Measurements from ENCODE around the gene RHOBTB3. TPM values are rescaled to one million over a fixed set of nuclear protein-coding genes. Genes with fewer than 3 reads are reported as not detected.
"Not testable (repeated sequence)": the region's sequence is repeated elsewhere in the genome, so short reads cannot be mapped to it uniquely, and the experiment has no call there.

Gene RHOBTB3
- polyA plus RNA-seq, 2 of the 4 experiments (the other 2 are of a cell fraction), result 9.1 to 28.6 TPM

- FAIRE-seq, result no peak
- WGBS (ENCODE audit: missing lambda C conversion rate), result 87% methylated on average over 1 of the region's 1 CpG
- POLR2A ChIA-PET, result no interaction called here
Observed at GRCh38 chr5:95699337-95699736, 31.8 kb upstream of the RHOBTB3 start.

DNA sequence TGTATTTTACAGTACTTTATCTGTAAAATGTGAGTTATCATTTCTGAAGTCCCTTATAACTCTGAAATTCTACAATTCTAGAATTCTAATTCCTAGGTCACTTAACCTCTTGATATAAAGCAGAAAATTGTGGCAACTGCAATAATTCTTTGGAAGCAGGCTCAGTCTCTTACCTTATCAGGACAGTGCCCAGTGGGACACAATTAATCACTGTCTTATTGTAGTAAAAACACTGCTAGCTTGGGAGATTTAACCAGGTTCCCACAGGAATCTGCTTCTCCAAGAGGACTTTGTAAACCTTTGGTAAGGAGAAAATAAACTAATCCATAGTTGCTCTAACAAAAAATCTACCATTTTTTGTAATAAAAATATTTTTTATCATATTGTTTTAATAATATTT is 30.1 kb upstream of the RHOBTB3 start:
- no peak for ATAC-seq
- H3K27ac ChIP-seq, result no peak overlapping the region
- TF ChIP-seq ZFP36 (IDR thresholded peaks at IDR 0.05; ENCODE audit: borderline replicate concordance, partially characterized antibody) (no peak), EHMT2 (IDR thresholded peaks at IDR 0.05; ENCODE audit: low read depth) (no peak), CHD4 (IDR thresholded peaks at IDR 0.05; ENCODE audit: borderline replicate concordance) (no peak), USF2 (IDR thresholded peaks at IDR 0.05) (no peak), HEYL (CRISPR knock-in tag; IDR thresholded peaks at IDR 0.05) (no peak)
- FAIRE-seq, result no peak
- no peak for DNase-seq (ENCODE audit: low read depth in 1 of 2, low spot score in 1 of 2)
- no peaks in the 10 kb centered on the region for H3K9me3 ChIP-seq
- POLR2A ChIA-PET, result no interaction called here
- CTCF ChIA-PET, result no interaction called here
- H3K4me3 ChIP-seq, result no peak overlapping the region
- no peak overlapping the region for H3K4me2 ChIP-seq
- H3K4me1 ChIP-seq, result peaks cover 13% of the 10 kb centered on the region

More at GRCh38 chr5:95699337-95699736, 31.8 kb upstream of the RHOBTB3 start:
- Histone ChIP-seq H3K4me1 (peaks cover 13% of the 10 kb centered on the region), H3K27ac (no peak overlapping the region), H3K4me3 (no peak overlapping the region), H3K4me2 (no peak overlapping the region), H3K9me3 (no peaks in the 10 kb centered on the region)
- CTCF ChIA-PET, result interaction anchor here (0.9 kb wide), 1 partner anchor 26 kb away, joined by 3 read pairs; no protein-coding TSS in a partner anchor
- ATAC-seq, result no peak
- DNase-seq (ENCODE audit: low read depth in 1 of 2, low spot score in 1 of 2), result no peak
- TF ChIP-seq MYC (IDR thresholded peaks at IDR 0.05; ENCODE audit: borderline replicate concordance, low read length), result no peak
- no peak for TF ChIP-seq MAFK (IDR thresholded peaks at IDR 0.05; ENCODE audit: partially characterized antibody)
- no peak for TF ChIP-seq BCL3 (IDR thresholded peaks at IDR 0.05)
- TF ChIP-seq EHF (CRISPR knock-in tag; IDR thresholded peaks at IDR 0.05), result no peak
- no peak for TF ChIP-seq CTCF (IDR thresholded peaks at IDR 0.05)
- no peak for TF ChIP-seq HOXA7 (CRISPR knock-in tag; IDR thresholded peaks at IDR 0.05)
- TF ChIP-seq, protein P1, sequence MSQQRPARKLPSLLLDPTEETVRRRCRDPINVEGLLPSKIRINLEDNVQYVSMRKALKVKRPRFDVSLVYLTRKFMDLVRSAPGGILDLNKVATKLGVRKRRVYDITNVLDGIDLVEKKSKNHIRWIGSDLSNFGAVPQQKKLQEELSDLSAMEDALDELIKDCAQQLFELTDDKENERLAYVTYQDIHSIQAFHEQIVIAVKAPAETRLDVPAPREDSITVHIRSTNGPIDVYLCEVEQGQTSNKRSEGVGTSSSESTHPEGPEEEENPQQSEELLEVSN (IDR thresholded peaks at IDR 0.05; ENCODE audit: borderline replicate concordance, low read depth), result no peak
- no peak for TF ChIP-seq RCOR1 (IDR thresholded peaks at IDR 0.05; ENCODE audit: low read depth, low read length)
- TF ChIP-seq ZNF302 (CRISPR knock-in tag; IDR thresholded peaks at IDR 0.05), result no peak
- no peak for TF ChIP-seq KDM1A (IDR thresholded peaks at IDR 0.05; ENCODE audit: low read depth)

DNA sequence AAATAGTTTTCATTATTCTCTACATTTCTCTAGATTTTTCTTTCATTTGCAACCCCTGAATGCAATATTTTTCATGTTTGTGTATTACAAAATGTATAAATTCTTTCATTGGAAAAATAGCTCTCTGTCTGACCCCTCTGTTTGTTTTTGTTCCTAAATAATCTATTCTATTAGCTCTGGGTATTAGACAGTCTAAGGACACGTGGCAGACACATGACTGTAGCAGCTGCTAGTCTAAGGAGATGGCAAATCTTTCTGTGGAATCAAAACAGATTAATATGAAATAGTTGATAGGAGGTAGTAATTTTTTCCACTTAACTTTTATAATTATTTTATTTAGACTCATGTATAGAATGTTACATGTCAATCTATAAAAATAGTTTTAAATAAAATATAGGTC is 27.0 kb upstream of the RHOBTB3 start:
- Histone ChIP-seq H3K27ac (no peak overlapping the region), H3K4me3 (no peak overlapping the region), H3K4me1 (no peaks in the 10 kb centered on the region), H3K9me3 (no peaks in the 10 kb centered on the region), H3K4me2 (no peak overlapping the region)
- TF ChIP-seq ELK1 (IDR thresholded peaks at IDR 0.05; ENCODE audit: low read depth, low read length), result no peak
- no peak for ATAC-seq
- DNase-seq (ENCODE audit: low read depth in 1 of 2, low spot score in 1 of 2), result no peak
- CTCF ChIA-PET, result no interaction called here
- FAIRE-seq, result no peak
- whole genome bisulfite sequencing (ENCODE audit: missing lambda C conversion rate), result 43% methylated on average over 1 of the region's 1 CpG
- POLR2A ChIA-PET, result no interaction called here

- DNase-seq (ENCODE audit: low read depth in 1 of 2, low spot score in 1 of 2); H3K4me2 ChIP-seq; H3K27ac ChIP-seq; H3K4me3 ChIP-seq; H3K9me3 ChIP-seq; ATAC-seq; CTCF ChIA-PET; POLR2A ChIA-PET; H3K4me1 ChIP-seq; FAIRE-seq: not testable (repeated sequence)
- 81% methylated on average over 5 of the region's 5 CpGs for WGBS (ENCODE audit: missing lambda C conversion rate)
Observed at GRCh38 chr5:95706196-95706595, 24.9 kb upstream of the RHOBTB3 start.

Data from A549 (cell line).